ENCODE results near the gene SCNN1G.
A peak's percentile ranks its signal among the peaks of the same experiment; 100 is the strongest.

DNA sequence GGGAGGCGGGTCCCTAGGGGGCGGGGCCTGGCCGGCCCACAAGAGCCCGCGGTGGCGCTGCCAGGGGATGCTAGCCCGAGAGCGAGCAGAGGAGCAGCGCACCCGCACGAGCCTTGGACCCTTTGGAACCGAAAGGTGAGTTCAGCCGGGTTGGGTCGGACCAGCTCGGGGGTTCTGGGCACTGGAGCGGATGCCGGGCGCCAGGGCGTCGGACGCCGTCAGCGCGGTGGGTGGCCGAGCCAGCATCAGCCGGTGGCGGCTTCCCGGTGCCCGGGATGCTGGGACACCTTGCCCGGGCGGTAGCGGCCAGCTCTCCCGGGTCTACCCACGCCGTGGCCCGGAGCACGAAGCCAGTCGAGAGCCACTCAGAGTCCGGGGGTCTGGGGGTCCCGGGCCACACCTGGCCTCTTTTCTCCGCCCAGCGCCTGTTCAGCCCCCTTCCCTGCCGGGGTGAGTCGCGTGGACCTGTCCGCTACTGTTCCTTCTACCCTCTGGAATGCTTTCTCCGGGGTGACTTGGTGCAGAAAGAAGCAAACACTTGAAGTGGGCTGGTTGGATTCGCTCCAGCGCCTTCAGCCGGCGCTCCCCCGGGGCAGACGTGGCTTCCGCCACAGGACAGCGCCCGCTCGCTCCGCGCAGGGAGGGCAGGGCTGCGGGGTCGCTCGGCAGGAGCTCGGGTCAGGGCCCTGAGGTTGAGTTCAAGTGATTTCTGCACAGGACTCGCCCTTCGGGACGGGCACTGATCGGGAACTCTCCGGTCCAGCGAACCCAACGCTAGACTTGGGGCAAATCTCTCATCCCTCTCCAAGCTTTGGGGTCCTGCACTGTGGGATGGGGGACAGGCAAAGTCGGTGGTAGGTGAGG is at the start of gene SCNN1G:
- TF ChIP-seq EZH2 (IDR thresholded peaks at IDR 0.05), result peak; percentile 65
- peak; percentile 22 for TF ChIP-seq CTCF (IDR thresholded peaks at IDR 0.05)
- peak; percentile 66 for TF ChIP-seq EZH2phosphoT487 (IDR thresholded peaks at IDR 0.05)

All from neural progenitor cell (in vitro differentiated cells).